Heart right ventricle (tissue), 16 donors: ENCODE measurements around the gene JAK1. TPM values are rescaled to one million over a fixed set of nuclear protein-coding genes. Genes with fewer than 3 reads are reported as not detected.

Experiments
- ATAC-seq, 8 donors: fragments of 200-7000 bp; cut with Tn5 transposase; one replicate each; pipeline ENCODE4 v1.9.1; 2020; ENCODE audit warnings: mild to moderate bottlenecking in 8 of 8, moderate library complexity in 8 of 8, moderate number of reproducible peaks in 1 of 8
- DNase-seq, 2 donors: peaks; one replicate each; pipeline ENCODE4 v3.0.0-alpha.2; 2020
- H3K27ac ChIP-seq, 10 donors: fragments of 200-600 bp; sonication (generic) in 2 of 10; one replicate each; pipeline versions ENCODE4 v1.5.0 to v1.8.0; 2020 to 2022; ENCODE audit warnings: mild to moderate bottlenecking in 3 of 10
- H3K27me3 ChIP-seq, 7 donors: fragments of 200-600 bp; one replicate each; pipeline ENCODE4 v1.8.0; 2021 to 2022; ENCODE audit warnings: mild to moderate bottlenecking in 2 of 7
- H3K36me3 ChIP-seq, 9 donors: fragments of 200-600 bp; sonication (generic) in 1 of 9; one replicate each; pipeline versions ENCODE4 v1.5.0 to v1.8.0; 2020 to 2022; ENCODE audit warnings: mild to moderate bottlenecking in 2 of 9
- H3K4me1 ChIP-seq, 9 donors: fragments of 200-600 bp; sonication (generic) in 1 of 9; one replicate each; pipeline versions ENCODE4 v1.5.0 to v1.8.0; 2020 to 2022; ENCODE audit warnings: mild to moderate bottlenecking in 4 of 9
- H3K4me3 ChIP-seq, 10 donors: fragments of 200-600 bp; sonication (generic) in 2 of 10; one replicate each; pipeline versions ENCODE4 v1.5.0 to v1.8.0; 2020 to 2022; ENCODE audit warnings: mild to moderate bottlenecking in 7 of 10, moderate library complexity in 2 of 10
- H3K9me3 ChIP-seq, 11 donors: fragments of 200-600 bp in 10 of 11; sonication (generic) in 2 of 11; one replicate each; pipeline versions ENCODE4 v1.5.0 to v1.8.0; 2013 to 2022; ENCODE audit warnings: mild to moderate bottlenecking in 2 of 11, control low read depth in 1 of 11, moderate library complexity in 1 of 11
- whole genome bisulfite sequencing, 2 donors: extraction: QIAGEN DNeasy Blood & Tissue Kit; methylation state at CpG; one replicate each; pipeline ENCODE4 v1.1.7; 2013; ENCODE audit warnings: inconsistent platforms in 1 of 2; 5-methylcytosine and 5-hydroxymethylcytosine counted together
- intact Hi-C, 10 donors: fragments of 100-400 bp; cut with DNase I; formaldehyde crosslinking; loops; one replicate each; pipeline versions ENCODE4 v1.11.1 to v1.14.2; 2022
- polyA plus RNA-seq, 2 donors: library from polyadenylated mRNA; stranded (reverse); fragments of 200-250 nt; gene quantifications; one replicate each; pipeline ENCODE4 v1.2.3, GENCODE V29; 2013
- total RNA-seq, 10 donors: library from RNA; stranded (reverse); fragmentation: NEBNext Ultra II Directional in 3 of 10; extraction: Animal tissue kit (Norgen Biotek cat#: 25700) in 3 of 10; gene quantifications; one replicate each; pipeline versions ENCODE4 v1.2.1 to v1.2.4, GENCODE V29; 2021 to 2023
- TF ChIP-seq, protein P1 (sequence below), 9 donors: fragments of 200-600 bp; sonication (generic) in 2 of 9; IDR thresholded peaks; one replicate each; pipeline versions ENCODE4 v1.5.0 to v1.8.0; 2021 to 2022; ENCODE audit warnings: antibody characterized with exemption in 9 of 9, mild to moderate bottlenecking in 5 of 9, moderate library complexity in 1 of 9
- donor health status: Arrhythmogenic right ventricular cardiomyopathy.
- donor health status: ischemic (EF 13 %, LVEDD 7.1; RV severe dilation, severe dysfunction).
- donor health status: healthy with polysubstance abuse.
- donor health status: DM: no; HTN: yes; CAD: no.
- donor health status: DM: no; HTN: no; CAD: no.
- donor health status: ischemic (EF 25% LVEDD 6.9; RV normal size, moderate dysfunction).
- donor health status: ischemic (EF 25% LVEDD 5.7; RV mildly dilated, moderate dysfunction).
- donor health status: healthy.
- donor health status: DM: yes; HTN: yes; CAD: no.
- donor health status: Ischemic cardiomyopathy.
- donor health status: ischemic (EF 35%, LVEDD 5.7; RV mildly dilated, moderate dysfunction).
- donor health status: nonischemic (EF 11% LVEDD 7.7; RV severe dilation, severe dysfunction).
- donor health status: DM: yes; HTN: yes; CAD: no.
- donor health status: PGD.
- donor health status: ischemic (EF 29% LVEDD 5.4; RV normal size, mild dysfunction).
- donor health status: nonischemic (EF 23%, LVEDD 6.1; RV moderate dilation, normal function).

Gene JAK1
- total and polyA plus RNA-seq, 12 donors, result 20.1 to 122 (median 81.3) TPM

DNA sequence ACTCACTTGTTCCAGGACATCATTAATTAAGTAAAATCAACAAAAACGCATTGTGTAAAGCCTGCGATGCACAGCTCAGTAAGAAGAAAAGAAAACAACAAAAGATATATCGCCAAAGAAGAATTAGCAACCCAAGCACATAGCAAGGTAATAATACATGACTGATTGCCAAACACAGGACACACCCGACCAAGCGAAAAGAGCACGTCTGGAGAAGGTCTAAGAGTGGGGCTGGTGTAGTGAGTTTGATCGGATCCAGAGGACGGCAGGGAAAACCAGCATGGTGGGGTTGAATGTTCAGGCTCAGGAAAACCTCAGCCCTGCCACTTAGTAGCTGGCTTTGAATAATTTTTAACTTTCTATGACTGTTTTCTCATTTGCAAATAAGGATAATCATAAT is 69.8 kb downstream of the JAK1 start:
- TF ChIP-seq, protein P1, sequence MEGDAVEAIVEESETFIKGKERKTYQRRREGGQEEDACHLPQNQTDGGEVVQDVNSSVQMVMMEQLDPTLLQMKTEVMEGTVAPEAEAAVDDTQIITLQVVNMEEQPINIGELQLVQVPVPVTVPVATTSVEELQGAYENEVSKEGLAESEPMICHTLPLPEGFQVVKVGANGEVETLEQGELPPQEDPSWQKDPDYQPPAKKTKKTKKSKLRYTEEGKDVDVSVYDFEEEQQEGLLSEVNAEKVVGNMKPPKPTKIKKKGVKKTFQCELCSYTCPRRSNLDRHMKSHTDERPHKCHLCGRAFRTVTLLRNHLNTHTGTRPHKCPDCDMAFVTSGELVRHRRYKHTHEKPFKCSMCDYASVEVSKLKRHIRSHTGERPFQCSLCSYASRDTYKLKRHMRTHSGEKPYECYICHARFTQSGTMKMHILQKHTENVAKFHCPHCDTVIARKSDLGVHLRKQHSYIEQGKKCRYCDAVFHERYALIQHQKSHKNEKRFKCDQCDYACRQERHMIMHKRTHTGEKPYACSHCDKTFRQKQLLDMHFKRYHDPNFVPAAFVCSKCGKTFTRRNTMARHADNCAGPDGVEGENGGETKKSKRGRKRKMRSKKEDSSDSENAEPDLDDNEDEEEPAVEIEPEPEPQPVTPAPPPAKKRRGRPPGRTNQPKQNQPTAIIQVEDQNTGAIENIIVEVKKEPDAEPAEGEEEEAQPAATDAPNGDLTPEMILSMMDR (IDR thresholded peaks at IDR 0.05), result no peak
- 80 to 88% methylated on average over 8 of the region's 8 CpGs for WGBS, 2 donors
- intact Hi-C loops, result loop anchor here in 3 of 10 donors (5.0 to 10.0 kb wide), 2 partner anchors 68 to 71 kb away; partner anchors contain the start of gene JAK1 (in 3 of the 3)
- Histone ChIP-seq H3K27me3 (no peaks in the 10 kb centered on the region), H3K9me3 (no peaks in the 10 kb centered on the region), H3K36me3 (no peaks in the 10 kb centered on the region), H3K27ac (peak overlapping the region in 1 of 10 donors; percentile 6), H3K4me1 (peaks cover 20 to 90% (median 75%) of the 10 kb centered on the region in 9 donors), H3K4me3 (no peak overlapping the region)
- DNase-seq (no peak), ATAC-seq (no peak)

DNA sequence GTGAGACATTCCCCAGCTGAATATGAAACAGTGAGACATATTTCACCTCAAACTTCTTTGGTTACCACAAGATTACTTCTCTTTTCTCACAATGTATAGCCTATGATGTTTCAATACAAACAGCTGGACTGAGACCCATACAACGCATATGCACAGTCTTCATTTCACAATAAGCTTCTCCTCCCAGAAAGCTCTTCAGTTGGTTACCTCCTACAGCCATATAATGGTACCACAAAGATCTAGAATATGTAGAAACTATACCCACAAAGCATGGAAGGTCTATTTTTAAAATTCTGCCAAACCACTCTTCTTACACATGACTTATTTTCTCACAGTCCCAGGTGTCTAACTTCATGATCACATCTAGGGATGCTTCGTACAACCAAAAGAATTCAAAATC is 70.8 kb downstream of the JAK1 start:
- TF ChIP-seq, protein P1 (IDR thresholded peaks at IDR 0.05), result no peak
- no peaks in the 10 kb centered on the region for H3K27me3 ChIP-seq
- no peak overlapping the region for H3K4me3 ChIP-seq
- H3K4me1 ChIP-seq, result peaks cover 20 to 90% (median 78%) of the 10 kb centered on the region in 9 donors
- no peaks in the 10 kb centered on the region for H3K9me3 ChIP-seq
- no peaks in the 10 kb centered on the region for H3K36me3 ChIP-seq
- ATAC-seq, result no peak
- 91 to 95% methylated on average over 2 of the region's 2 CpGs for WGBS, 2 donors
- intact Hi-C loops, result loop anchor here in 3 of 10 donors (5.0 to 10.0 kb wide), 2 partner anchors 69 to 72 kb away; partner anchors contain the start of gene JAK1 (in 3 of the 3)
- H3K27ac ChIP-seq, result no peak overlapping the region
- DNase-seq, result no peak

DNA sequence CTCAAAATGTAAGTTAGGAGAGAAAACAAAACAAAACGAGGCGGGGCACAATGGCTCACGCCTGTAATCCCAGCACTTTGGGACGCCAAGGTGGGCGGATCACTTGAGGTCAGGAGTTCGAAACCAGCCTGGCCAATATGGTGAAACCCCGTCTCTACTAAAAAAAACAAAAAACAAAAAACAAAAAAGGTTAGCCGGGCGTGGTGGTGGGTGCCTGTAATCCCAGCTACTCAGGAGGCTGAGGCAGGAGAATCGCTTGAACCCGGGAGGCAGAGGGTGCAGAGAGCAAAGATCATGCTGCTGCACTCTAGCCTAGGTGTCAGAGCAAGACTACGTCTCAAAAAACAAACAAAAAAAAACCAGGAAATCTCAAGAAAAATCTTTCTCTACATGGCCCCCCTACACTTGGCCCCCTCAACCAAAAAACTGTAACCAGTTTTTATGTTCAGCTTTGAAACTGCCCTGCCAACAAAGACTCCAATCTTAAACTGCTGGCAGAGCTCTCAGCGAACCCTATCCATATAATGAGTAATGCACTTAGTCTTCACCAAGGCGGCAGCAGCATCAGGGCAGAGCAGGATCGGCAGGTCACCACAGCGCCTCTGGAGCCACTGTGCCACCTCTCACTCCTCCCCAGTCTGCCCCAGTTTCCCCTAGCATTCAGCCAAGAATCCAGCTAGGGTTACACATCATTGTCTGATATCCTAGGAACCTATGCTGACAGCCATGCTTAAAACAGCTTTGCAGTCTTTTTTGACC is 71.7 kb downstream of the JAK1 start:
- H3K27ac ChIP-seq, result no peak overlapping the region
- peaks cover 20 to 94% (median 81%) of the 10 kb centered on the region in 9 donors for H3K4me1 ChIP-seq
- ATAC-seq (no peak), DNase-seq (no peak)
- no peaks in the 10 kb centered on the region for H3K9me3 ChIP-seq
- TF ChIP-seq, protein P1 (IDR thresholded peaks at IDR 0.05), result no peak
- intact Hi-C loops, result loop anchor here in 6 of 10 donors (5.0 to 10.0 kb wide), 5 partner anchors 38 to 278 kb away; partner anchors contain the start of gene JAK1 (in 4 of the 6)
- H3K27me3 ChIP-seq, result no peaks in the 10 kb centered on the region
- no peak overlapping the region for H3K4me3 ChIP-seq
- no peaks in the 10 kb centered on the region for H3K36me3 ChIP-seq
- WGBS, 2 donors, result 92 to 96% methylated on average over 16 of the region's 16 CpGs

DNA sequence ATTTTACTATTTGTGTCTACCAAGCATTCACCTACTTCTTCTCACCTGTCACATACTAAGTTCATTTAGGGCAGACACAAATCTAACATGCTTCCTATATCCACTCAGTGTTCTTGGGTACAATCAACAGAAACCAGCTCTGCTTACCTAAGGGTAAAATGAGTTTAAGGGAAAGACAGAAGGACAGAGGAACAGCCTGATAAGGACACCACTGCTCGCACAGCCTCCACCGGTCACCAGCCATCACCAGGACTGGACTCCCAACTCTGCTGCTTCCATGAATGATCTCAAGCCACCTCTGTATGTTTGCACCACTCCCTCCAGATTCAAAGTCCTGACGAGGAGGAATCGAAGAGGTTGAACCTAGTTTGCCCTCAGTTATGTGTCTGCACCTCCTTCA is 72.4 kb downstream of the JAK1 start:
- H3K4me1 ChIP-seq, result peaks cover 22 to 96% (median 81%) of the 10 kb centered on the region in 9 donors
- intact Hi-C loops, result loop anchor here in 5 of 10 donors (5.0 to 10.0 kb wide), 5 partner anchors 38 to 278 kb away; partner anchors contain the start of gene JAK1 (in 3 of the 5)
- no peaks in the 10 kb centered on the region for H3K36me3 ChIP-seq
- H3K4me3 ChIP-seq, result no peak overlapping the region
- 94 to 98% methylated on average over 4 of the region's 4 CpGs for WGBS, 2 donors
- no peak overlapping the region for H3K27ac ChIP-seq
- DNase-seq (no peak), ATAC-seq (no peak)
- H3K9me3 ChIP-seq, result no peaks in the 10 kb centered on the region
- H3K27me3 ChIP-seq, result no peaks in the 10 kb centered on the region
- TF ChIP-seq, protein P1 (IDR thresholded peaks at IDR 0.05), result no peak
